ENCODE measurements around the gene NISCH. TPM values are rescaled to one million over a fixed set of nuclear protein-coding genes. Genes with fewer than 3 reads are reported as not detected.
A peak's percentile ranks its signal among the peaks of the same experiment; 100 is the strongest.

NISCH gene
- total RNA-seq, 1 experiment from 2014 or later, result 104 TPM

GRCh38 chr3:52528586-52529375 is 73.4 kb downstream of the NISCH start:
- no peak overlapping the region for H3K4me3 Mint-ChIP-seq
- Histone ChIP-seq H2BK5ac (ENCODE audit: insufficient read length, low read length) (no peak overlapping the region), H3K79me2 (ENCODE audit: insufficient read depth, low read length) (peaks cover 2% of the 10 kb centered on the region; the same call in 1 of the 2 replicates), H3K27ac (ENCODE audit: insufficient read length, low read depth, low read length) (no peak overlapping the region), H3K23me2 (ENCODE audit: insufficient read length, low read depth, low read length, poor library complexity, severe bottlenecking) (peaks cover 8% of the 10 kb centered on the region), H3K9me3 (ENCODE audit: control insufficient read depth, low read depth, low read length) (no peaks in the 10 kb centered on the region), H2BK120ac (ENCODE audit: low read depth, low read length, poor library complexity, severe bottlenecking) (no peak overlapping the region), H2AK5ac (ENCODE audit: insufficient read length, low read length) (no peak overlapping the region), H4K5ac (ENCODE audit: insufficient read length, low read depth, low read length) (no peak overlapping the region), H2BK20ac (ENCODE audit: low read depth, low read length, poor library complexity, severe bottlenecking) (no peak overlapping the region), H3K4me2 (ENCODE audit: insufficient read depth, insufficient read length, low read length) (no peak overlapping the region), H3K9ac (ENCODE audit: extremely low read depth, insufficient read length, low read length) (no peak overlapping the region), H3K4ac (ENCODE audit: low read depth, low read length) (no peak overlapping the region), H3K4me1 (ENCODE audit: insufficient read depth, low read length) (no peaks in the 10 kb centered on the region), H4K91ac (ENCODE audit: insufficient read length, low read depth, low read length) (no peak overlapping the region), H3K14ac (ENCODE audit: insufficient read depth, low read length) (no peak overlapping the region), H4K20me1 (ENCODE audit: control insufficient read depth, insufficient read depth, insufficient read length) (no peaks in the 10 kb centered on the region), H2BK15ac (ENCODE audit: low read depth, low read length) (no peak overlapping the region), H2BK12ac (ENCODE audit: insufficient read length, low read depth, low read length) (no peak overlapping the region), H2AFZ (ENCODE audit: low read length) (no peak overlapping the region), H3K23ac (ENCODE audit: insufficient read length, low read depth, low read length) (no peak overlapping the region), H3K56ac (ENCODE audit: insufficient read length, low read depth, low read length) (no peak overlapping the region), H3T11ph (ENCODE audit: low read length) (no peak overlapping the region), H3K18ac (ENCODE audit: insufficient read length, low read depth, low read length) (no peak overlapping the region), H4K8ac (replicated peaks; ENCODE audit: insufficient read length, low read depth, low read length) (no peak overlapping the region), H3K79me1 (ENCODE audit: insufficient read depth, low read depth, low read length, poor library complexity, severe bottlenecking) (no peaks in the 10 kb centered on the region), H3K27me3 (ENCODE audit: insufficient read depth, low read length) (no peaks in the 10 kb centered on the region)
- no peak for TF ChIP-seq CTCF (conservative IDR thresholded peaks at IDR 0.05)
- WGBS (ENCODE audit: extremely low coverage, insufficient read length, low lambda C conversion rate), result no CpG with 5 or more reads among the region's 25 CpGs
- no peak for DNase-seq
- H3K9me3 Mint-ChIP-seq, result no peaks in the 10 kb centered on the region
- H3K27ac Mint-ChIP-seq, result peak overlapping the region in 1 of 3 experiments; percentile 68; a peak in 2 of 7 replicates
- no peaks in the 10 kb centered on the region for H3K27me3 Mint-ChIP-seq (ENCODE audit: low read depth)
- peaks cover 9 to 10% of the 10 kb centered on the region in 2 experiments for H3K4me1 Mint-ChIP-seq
- peaks cover 28 to 60% (median 59%) of the 10 kb centered on the region in 3 experiments; a peak in 6 of 7 replicates for H3K36me3 Mint-ChIP-seq (ENCODE audit: insufficient read depth in 1 of 3, low read depth in 3 of 3)

Data from H9 (cell line).